Stomach (tissue), 4 donors: Measurements from ENCODE around the gene SCAMP4.

Experiments
- CTCF ChIP-seq, 7 experiments: fragments of 450-650 bp in 4 of 7; fragments of 200-600 bp in 3 of 7; sonication (generic) in 3 of 7; IDR thresholded peaks; one replicate each; pipeline ENCODE4 v1.5.1; 2016 to 2019; ENCODE audit warnings: antibody characterized with exemption in 7 of 7, control low read depth in 2 of 7, mild to moderate bottlenecking in 1 of 7
- POLR2A ChIP-seq, 4 donors: fragments of 450-650 bp; IDR thresholded peaks; one replicate each; pipeline ENCODE4 v1.6.1; 2016; ENCODE audit warnings: antibody characterized with exemption in 4 of 4, control low read depth in 2 of 4, mild to moderate bottlenecking in 1 of 4, moderate library complexity in 1 of 4
- POLR2AphosphoS5 ChIP-seq, 3 donors: sonication (generic); formaldehyde crosslinking; IDR thresholded peaks; one replicate each; pipeline ENCODE4 v1.6.1; 2016; ENCODE audit warnings: antibody characterized with exemption in 3 of 3

GRCh38 chr19:1865172-1866010 lies 39.8 kb upstream of the SCAMP4 start:
- no peak for TF ChIP-seq POLR2AphosphoS5 (IDR thresholded peaks at IDR 0.05)
- no peak for TF ChIP-seq CTCF (IDR thresholded peaks at IDR 0.05)
- TF ChIP-seq POLR2A (IDR thresholded peaks at IDR 0.05) = no peak
